NCI-H345 treated with DMSO at 0.1 percent for 48 hours (cell line): ENCODE results near the gene ARHGAP26.

Experiments
- DNase-seq: peaks from one replicate; lab custom pipeline; 2025; ENCODE audit not compliant: unreplicated experiment; lab: John Stamatoyannopoulos, UW

ARHGAP26 gene

DNA sequence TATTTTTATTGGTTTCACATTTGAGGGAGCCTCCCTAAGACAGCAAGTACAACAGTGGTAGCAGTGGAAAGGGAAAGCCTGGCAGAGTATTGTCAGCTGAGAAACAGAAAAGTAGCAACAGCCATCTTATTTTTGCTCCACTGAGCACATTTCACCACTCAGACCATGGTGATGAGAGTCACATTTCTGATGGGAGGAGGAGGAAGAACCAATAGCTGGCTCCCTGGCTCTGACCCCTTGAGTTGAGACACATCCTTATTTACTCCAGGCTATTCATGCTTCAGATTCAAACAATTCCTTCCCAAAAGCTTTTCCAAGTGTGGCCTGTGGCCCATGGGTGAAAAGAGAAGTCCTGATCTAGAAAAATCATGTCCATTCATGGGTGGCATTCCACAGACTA, 236.3 kb downstream of the ARHGAP26 start:
- no peak for DNase-seq

DNA sequence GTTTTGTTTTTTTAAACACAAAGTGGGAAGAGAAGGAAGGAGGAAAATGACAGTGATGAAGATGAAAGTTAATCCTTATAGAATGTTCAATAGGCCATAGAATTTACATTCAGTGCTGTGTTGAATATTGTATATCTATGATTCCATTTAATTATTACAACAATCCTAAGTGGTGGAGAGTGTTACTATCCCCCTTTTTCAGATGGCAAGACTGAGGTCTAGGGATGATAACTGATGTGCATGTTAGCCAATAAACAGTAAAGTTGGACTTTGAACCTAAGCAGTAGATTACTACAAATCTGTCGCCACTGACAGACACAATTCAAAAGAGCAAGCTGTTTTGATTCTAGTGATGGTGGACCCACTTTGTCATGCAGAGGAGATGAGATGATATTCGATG, 237.9 kb downstream of the ARHGAP26 start:
- DNase-seq, result no peak

- peak; percentile 9 for DNase-seq
Observed at GRCh38 chr5:143008809-143009521, 238.8 kb downstream of the ARHGAP26 start.

- peak; percentile 43 for DNase-seq
Observed at GRCh38 chr5:143010351-143010750, 240.2 kb downstream of the ARHGAP26 start.

GRCh38 chr5:143011585-143011984, 241.4 kb downstream of the ARHGAP26 start:
- DNase-seq, result no peak

- DNase-seq, result no peak
Observed at GRCh38 chr5:143013176-143013891, 243.2 kb downstream of the ARHGAP26 start.

GRCh38 chr5:143014017-143014651, 244.0 kb downstream of the ARHGAP26 start:
- no peak for DNase-seq

DNA sequence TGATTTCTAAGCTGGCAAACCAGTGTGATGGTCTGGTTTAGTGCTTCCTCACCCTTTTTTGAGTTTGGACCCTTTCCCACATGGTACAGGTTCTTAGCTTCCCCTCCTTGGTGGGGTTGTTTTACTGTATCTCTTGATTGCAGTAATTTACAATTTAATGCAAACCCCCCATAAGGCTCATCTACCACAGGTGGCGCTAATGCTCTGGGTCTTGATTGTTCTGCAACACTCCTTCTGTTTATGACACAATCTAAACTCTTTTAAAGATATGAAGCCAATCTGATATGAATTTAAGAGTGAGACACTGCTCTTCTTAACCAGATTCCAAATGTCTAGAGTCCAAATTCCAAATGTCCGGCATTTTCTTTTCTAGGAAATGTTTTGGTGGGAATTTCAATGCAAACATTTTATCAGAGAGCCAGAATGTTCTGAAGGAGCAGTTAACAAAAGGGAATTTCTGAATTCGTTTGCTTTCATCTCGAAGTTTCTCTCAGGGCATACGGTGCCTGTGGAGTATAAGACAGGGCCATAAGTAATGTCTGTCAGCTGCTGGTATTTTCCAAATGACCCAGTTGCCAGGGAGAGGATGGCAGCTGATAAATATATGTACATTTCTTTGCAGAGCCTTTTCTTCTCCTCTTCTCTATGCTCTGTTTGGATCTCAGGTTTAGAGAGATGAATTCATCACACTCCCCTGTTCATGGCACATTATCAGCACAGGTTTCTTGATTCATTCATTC, 246.8 kb downstream of the ARHGAP26 start:
- DNase-seq, result no peak

DNA sequence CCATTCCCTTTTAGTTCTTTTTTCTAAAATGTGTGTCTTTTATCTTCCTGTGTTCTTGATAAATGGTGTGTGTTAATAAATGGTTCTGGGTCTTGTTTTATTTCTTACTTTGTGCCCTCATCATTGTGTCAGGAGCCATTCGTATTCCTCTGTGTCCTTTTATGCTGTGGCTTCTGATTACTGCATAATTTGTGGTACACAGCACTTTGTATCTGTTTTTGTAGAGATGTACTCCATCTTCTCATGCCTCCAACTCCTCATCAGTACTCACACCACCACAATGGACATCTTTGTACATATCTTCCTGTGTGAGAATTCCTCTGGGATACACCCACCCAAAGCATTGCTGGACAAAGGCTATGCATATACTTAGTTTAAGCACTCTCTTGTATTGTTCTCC, 247.4 kb downstream of the ARHGAP26 start:
- no peak for DNase-seq

- DNase-seq, result no peak
Observed at GRCh38 chr5:143017992-143018391, 247.8 kb downstream of the ARHGAP26 start.

- DNase-seq, result no peak
Observed at GRCh38 chr5:143019157-143019556, 249.0 kb downstream of the ARHGAP26 start.

DNA sequence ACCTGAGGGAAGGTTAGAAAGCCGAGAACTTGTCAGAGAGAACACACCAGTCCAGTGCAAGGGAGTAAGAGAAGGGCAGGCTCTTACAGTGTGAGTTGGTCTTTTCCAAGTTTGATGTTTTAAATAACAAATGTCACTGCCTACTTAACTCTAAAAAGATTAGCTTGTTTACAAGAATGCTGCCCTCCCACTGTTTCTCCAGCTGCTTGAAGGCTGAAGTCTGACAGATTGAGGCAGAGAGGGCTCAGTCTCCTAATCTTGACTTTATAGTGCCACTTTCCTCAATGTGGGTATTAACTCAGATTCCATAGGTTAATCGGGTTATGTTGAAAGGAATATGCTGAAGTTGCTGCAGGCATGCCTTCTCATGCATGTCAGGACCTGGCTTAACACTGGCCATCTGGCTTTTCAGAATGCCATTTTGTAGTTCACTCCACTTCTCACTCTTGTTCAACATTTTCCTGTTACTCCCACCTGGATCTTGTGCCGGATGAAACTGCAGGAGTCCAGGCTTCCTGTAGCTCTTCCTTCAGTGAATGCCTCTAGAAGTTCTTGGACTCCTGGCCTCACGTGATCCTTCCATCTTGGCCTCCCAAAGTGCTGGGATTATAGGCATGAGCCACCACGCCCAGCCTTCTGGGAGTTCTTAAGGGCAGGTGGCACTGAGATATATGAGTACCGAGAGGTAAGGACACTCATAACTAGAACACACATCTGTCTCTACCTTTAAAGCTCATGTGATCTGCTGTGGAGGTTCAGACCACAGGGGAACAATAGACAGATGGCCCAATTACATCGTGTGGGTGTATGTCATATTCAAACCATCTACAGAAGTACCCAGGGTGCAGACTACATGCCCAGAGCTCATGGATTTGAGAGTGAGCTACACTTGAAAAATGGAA, 249.7 kb downstream of the ARHGAP26 start:
- no peak for DNase-seq

DNA sequence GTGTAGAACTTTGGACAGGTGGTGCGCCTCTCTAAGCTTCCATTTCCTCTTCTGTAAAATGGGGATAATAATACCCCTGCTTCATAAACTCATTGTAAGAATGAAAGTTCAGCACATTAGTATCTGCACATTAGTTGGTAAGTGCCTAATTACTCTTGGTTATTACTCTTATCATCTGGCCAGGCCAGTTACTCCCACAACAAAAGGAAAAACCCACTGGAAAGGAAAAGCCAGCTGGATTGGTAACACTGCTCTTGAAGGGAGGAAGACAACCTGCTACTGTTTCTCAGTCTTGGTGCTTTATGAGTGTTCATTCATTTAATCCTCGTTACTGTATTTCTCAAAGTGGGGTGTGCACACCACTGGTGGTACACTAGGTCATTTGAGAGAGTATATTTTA, 251.4 kb downstream of the ARHGAP26 start:
- no peak for DNase-seq

- no peak for DNase-seq
Observed at GRCh38 chr5:143023411-143024096, 253.4 kb downstream of the ARHGAP26 start.

- DNase-seq, result peak; percentile 69
Observed at GRCh38 chr5:143024228-143024920, 254.2 kb downstream of the ARHGAP26 start.

DNA sequence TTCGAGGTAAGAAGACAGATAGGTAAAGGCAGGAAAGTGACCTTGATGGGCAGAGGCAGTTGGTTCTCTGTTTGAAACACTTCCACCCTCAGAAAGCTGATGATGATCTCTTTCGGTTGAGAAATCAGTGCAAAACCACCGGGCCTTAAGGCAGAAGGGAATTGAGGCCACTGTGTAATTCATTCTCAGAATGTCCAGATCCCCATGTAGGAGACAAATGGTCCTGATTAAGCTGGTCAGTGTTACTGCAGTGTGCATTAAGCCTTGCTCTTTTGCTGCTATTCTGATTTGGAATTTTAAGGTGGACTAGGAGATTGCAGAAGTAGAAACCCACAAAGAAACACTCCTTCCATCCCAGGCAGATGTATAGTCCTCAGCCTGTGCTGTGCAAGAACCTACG, 255.2 kb downstream of the ARHGAP26 start:
- DNase-seq, result no peak

- peak; percentile 17 for DNase-seq
Observed at GRCh38 chr5:143025971-143026370, 255.8 kb downstream of the ARHGAP26 start.

DNA sequence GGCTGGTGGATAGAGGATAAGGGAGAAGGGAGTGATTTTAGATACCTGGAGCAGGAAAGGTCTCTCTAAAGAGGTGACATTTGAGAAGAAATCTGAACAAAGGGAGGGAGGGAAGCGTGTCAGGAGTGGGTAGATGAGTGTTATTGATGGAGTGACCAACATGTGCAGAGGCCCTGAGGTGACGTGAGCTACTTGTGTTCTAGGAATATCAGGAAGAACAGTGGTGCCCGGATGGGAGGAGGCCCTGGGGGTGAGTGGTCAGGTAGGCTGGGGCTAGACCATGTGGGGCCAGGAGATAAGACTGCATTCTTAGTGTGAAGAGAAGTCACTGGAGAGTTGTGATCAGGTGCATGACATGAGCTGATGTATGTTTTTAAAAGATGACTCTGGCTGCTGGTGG, 256.2 kb downstream of the ARHGAP26 start:
- DNase-seq, result peak; percentile 4

- no peak for DNase-seq
Observed at GRCh38 chr5:143029293-143029692, 259.1 kb downstream of the ARHGAP26 start.
